ENCODE results near the gene TRIM22. TPM values are rescaled to one million over a fixed set of nuclear protein-coding genes. Genes with fewer than 3 reads are reported as not detected.
A peak's percentile ranks its signal among the peaks of the same experiment; 100 is the strongest.

The TRIM22 gene
- total RNA-seq (2021; ENCODE audit: unreplicated experiment) (0.61 TPM), Bru-seq, nascent RNA (percentile 19 among the genes with signal in this experiment), BruChase-seq, experiment 1, labeled RNA remaining after a 6-hour chase (percentile 16 among the genes with signal in this experiment), BruChase-seq, experiment 2, labeled RNA remaining after a 2-hour chase (percentile 20 among the genes with signal in this experiment)
- 0.25 and 0.42 TPM in 2 replicates for polyA plus RNA-seq (2012)
- long read RNA-seq: 0 reads

GRCh38 chr11:5689551-5689983 lies at the start of gene TRIM22:
Gene TRIM22, plus strand, starts transcription at chr11:5689790. Its CDS starts 6,443 bp downstream, at chr11:5696233.
- Histone ChIP-seq H3K9ac (ENCODE audit: low read length) (no peak within 1 kb of the TSS), H3K4me2 (ENCODE audit: low read length) (no peak within 1 kb of the TSS), H3K36me3 (ENCODE audit: control insufficient read depth in 1 of 2, insufficient read depth in 2 of 2, low read length in 2 of 2) (no peaks in the 10 kb centered on the region), H3K9me3 (ENCODE audit: control insufficient read depth in 1 of 2, insufficient read depth in 1 of 2, low read depth in 1 of 2, low read length in 2 of 2) (no peaks in the 10 kb centered on the region), H3K4me1 (ENCODE audit: control insufficient read depth in 1 of 2, insufficient read depth in 2 of 2, low read length in 2 of 2) (peaks cover 4 to 6% of the 10 kb centered on the region in 2 experiments; a peak in 2 of 4 replicates), H3K27me3 (ENCODE audit: insufficient read depth, low read length) (peaks cover 7% of the 10 kb centered on the region; the same call in 1 of the 2 replicates), H4K20me1 (ENCODE audit: insufficient read depth) (no peaks in the 10 kb centered on the region), H2AFZ (ENCODE audit: low read depth, low read length, poor library complexity, severe bottlenecking) (peak within 1 kb of the TSS; percentile 7), H3K9me2 (ENCODE audit: insufficient read depth) (no peaks in the 10 kb centered on the region), H3K4me3 (replicated peaks in 1 of 2; ENCODE audit: low read depth in 1 of 2, low read length in 2 of 2) (no peak within 1 kb of the TSS), H3K79me2 (ENCODE audit: insufficient read depth, low read length) (no peaks in the 10 kb centered on the region), H3K27ac (ENCODE audit: low read depth, low read length) (no peak within 1 kb of the TSS)
- ChIA-PET RAD21 (ENCODE audit: low non-redundant PET in 1 of 2, low total read pairs in 2 of 2, uncharacterized antibody in 2 of 2, unreplicated experiment in 2 of 2) (no interaction called here), CTCF (interaction anchor here (1.2 kb wide), 1 partner anchor 120 kb away, joined by 3 read pairs; no protein-coding TSS in a partner anchor), POLR2A (no interaction called here)
- intact Hi-C loops (cut with micrococcal nuclease): loop anchor here (10.0 kb wide), 1 partner anchor 635 kb away; the partner anchor contains the start of gene CAVIN3
- ATAC-seq: no peak
- no peak for TF ChIP-seq EGR1 (IDR thresholded peaks at IDR 0.05; ENCODE audit: low read depth)
- no peak for TF ChIP-seq CTCF (IDR thresholded peaks at IDR 0.05 in 2 of 3, conservative IDR thresholded peaks at IDR 0.05 in 1 of 3; ENCODE audit: borderline replicate concordance in 1 of 3, insufficient read depth in 1 of 3, low read depth in 2 of 3, low read length in 2 of 3)
- TF ChIP-seq POLR2AphosphoS5 (IDR thresholded peaks at IDR 0.05; ENCODE audit: low read depth, low read length): no peak
- no peak for TF ChIP-seq JUND (IDR thresholded peaks at IDR 0.05)
- no peak for TF ChIP-seq EZH2phosphoT487 (IDR thresholded peaks at IDR 0.05; ENCODE audit: borderline replicate concordance)
- TF ChIP-seq RAD21 (IDR thresholded peaks at IDR 0.05; ENCODE audit: low read depth): no peak
- no peak for TF ChIP-seq ZFX (IDR thresholded peaks at IDR 0.05)
- TF ChIP-seq ATF3 (IDR thresholded peaks at IDR 0.05): no peak
- no peak for TF ChIP-seq ELF1 (IDR thresholded peaks at IDR 0.05; ENCODE audit: borderline replicate concordance, low read depth)
- TF ChIP-seq SP1 (IDR thresholded peaks at IDR 0.05; ENCODE audit: low read depth): no peak
- TF ChIP-seq YY1 (IDR thresholded peaks at IDR 0.05; ENCODE audit: extremely low read depth, insufficient replicate concordance, low read depth, low read length): no peak
- no peak for TF ChIP-seq SIN3A (IDR thresholded peaks at IDR 0.05; ENCODE audit: low read depth)
- no peak for TF ChIP-seq FOSL1 (IDR thresholded peaks at IDR 0.05; ENCODE audit: low read depth)
- TF ChIP-seq EZH2 (IDR thresholded peaks at IDR 0.05): no peak
- no peak for TF ChIP-seq CEBPB (IDR thresholded peaks at IDR 0.05; ENCODE audit: low read depth)
- no TSS peak for BruUV-seq (replicated peaks)
- DNase-seq (ENCODE audit: low read depth, low spot score): no peak

All from HCT116 (cell line).